Thoracic aorta (tissue), 2 donors: ENCODE measurements around the gene C1QC. TPM values are rescaled to one million over a fixed set of nuclear protein-coding genes. Genes with fewer than 3 reads are reported as not detected.

Experiments
- ATAC-seq: fragments of 150-250 bp; one replicate; pipeline ENCODE4 v1.8.0; 2017; ENCODE audit warnings: low read depth; ENCODE audit not compliant: insufficient number of reproducible peaks, low FRiP score
- DNase-seq: peaks from one replicate; pipeline ENCODE4 v3.0.0-alpha.2; 2020; ENCODE audit warnings: low spot score
- H3K27ac ChIP-seq, 2 donors: fragments of 200-600 bp; sonication (generic); 1 replicate in 1 of 2; 2 replicates in 1 of 2; pipeline ENCODE4 v1.5.1; 2016; ENCODE audit warnings: mild to moderate bottlenecking in 2 of 2, moderate library complexity in 2 of 2
- H3K27me3 ChIP-seq: fragments of 200-600 bp; sonication (generic); replicated peaks from 2 replicates; pipeline ENCODE4 v1.6.0; 2016; ENCODE audit warnings: mild to moderate bottlenecking; ENCODE audit not compliant: insufficient read depth
- H3K36me3 ChIP-seq: fragments of 200-600 bp; sonication (generic); one replicate; pipeline ENCODE4 v1.5.1; 2016
- H3K4me1 ChIP-seq, 2 donors: fragments of 200-600 bp; sonication (generic); 1 replicate in 1 of 2; 2 replicates in 1 of 2; pipeline versions ENCODE4 v1.5.1 to v1.6.0; 2016; ENCODE audit warnings: low read depth in 2 of 2, mild to moderate bottlenecking in 1 of 2; ENCODE audit not compliant: control insufficient read depth in 1 of 2
- H3K4me3 ChIP-seq: fragments of 200-600 bp; sonication (generic); 2 replicates; pipeline ENCODE4 v1.5.1; 2016; ENCODE audit warnings: mild to moderate bottlenecking
- H3K9me3 ChIP-seq: fragments of 200-600 bp; sonication (generic); 2 replicates; pipeline ENCODE4 v1.5.1; 2016
- total RNA-seq, 2 donors: library from RNA; depleted of rRNA; stranded (reverse); fragments of >200 nt; gene quantifications; one replicate each; pipeline versions ENCODE4 v1.1.0 to v1.2.3, GENCODE V29; 2016
- TF ChIP-seq, protein P1 (sequence below): fragments of 200-600 bp; sonication (generic); IDR thresholded peaks from one replicate; pipeline ENCODE4 v1.5.1; 2019; ENCODE audit warnings: antibody characterized with exemption

C1QC gene
- total RNA-seq, 2 donors from 2014 or later, result 241 to 542 TPM

DNA sequence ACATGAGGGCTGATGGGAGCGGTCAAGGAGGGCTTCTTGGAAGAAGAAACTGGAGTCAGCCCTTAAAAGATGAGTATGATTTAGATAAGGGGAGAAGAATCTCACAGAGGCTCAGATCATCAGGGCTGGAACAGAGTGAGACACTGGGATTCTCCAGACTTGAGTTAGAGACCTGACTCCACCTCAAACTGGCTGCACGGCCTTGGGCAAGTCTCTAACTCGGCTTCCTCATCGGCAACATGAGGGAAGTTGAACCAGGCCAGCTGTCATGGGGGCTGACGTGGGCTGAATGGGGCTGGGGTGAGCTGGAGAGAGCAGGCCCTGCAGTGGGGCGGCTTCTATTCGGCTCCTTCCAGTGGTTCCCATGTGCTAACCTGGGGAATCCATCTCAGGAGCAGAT is 2.5 kb downstream of the C1QC start:
- H3K36me3 ChIP-seq, result no peaks in the 10 kb centered on the region
- DNase-seq (no peak), ATAC-seq (no peak)
- H3K9me3 ChIP-seq, result no peaks in the 10 kb centered on the region
- H3K27ac ChIP-seq, result no peak overlapping the region
- peak overlapping the region; percentile 61 for H3K4me3 ChIP-seq
- TF ChIP-seq, protein P1, sequence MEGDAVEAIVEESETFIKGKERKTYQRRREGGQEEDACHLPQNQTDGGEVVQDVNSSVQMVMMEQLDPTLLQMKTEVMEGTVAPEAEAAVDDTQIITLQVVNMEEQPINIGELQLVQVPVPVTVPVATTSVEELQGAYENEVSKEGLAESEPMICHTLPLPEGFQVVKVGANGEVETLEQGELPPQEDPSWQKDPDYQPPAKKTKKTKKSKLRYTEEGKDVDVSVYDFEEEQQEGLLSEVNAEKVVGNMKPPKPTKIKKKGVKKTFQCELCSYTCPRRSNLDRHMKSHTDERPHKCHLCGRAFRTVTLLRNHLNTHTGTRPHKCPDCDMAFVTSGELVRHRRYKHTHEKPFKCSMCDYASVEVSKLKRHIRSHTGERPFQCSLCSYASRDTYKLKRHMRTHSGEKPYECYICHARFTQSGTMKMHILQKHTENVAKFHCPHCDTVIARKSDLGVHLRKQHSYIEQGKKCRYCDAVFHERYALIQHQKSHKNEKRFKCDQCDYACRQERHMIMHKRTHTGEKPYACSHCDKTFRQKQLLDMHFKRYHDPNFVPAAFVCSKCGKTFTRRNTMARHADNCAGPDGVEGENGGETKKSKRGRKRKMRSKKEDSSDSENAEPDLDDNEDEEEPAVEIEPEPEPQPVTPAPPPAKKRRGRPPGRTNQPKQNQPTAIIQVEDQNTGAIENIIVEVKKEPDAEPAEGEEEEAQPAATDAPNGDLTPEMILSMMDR, result no peak
- peaks cover 0 to 2% of the 10 kb centered on the region in 2 donors for H3K4me1 ChIP-seq
- H3K27me3 ChIP-seq, result no peaks in the 10 kb centered on the region

DNA sequence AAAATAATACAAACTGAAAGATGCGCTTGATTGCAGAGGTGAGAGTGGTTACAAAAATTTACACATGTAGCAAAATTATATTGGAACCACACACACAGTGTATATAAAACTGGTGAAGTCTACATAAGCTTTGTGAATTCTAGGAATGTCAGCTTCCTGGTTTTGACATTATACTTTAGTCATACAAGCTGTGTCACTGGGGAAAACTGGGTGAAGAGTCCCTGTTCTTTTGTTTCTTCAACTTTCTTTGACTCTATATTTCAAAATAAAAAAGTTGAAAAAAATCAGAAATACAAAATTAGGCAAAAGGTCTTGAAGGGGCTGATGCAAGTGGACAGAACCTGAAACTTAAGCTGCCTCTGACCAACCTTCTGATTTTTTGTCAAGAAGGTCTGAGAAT is 3.0 kb downstream of the C1QC start:
- H3K4me3 ChIP-seq, result peak overlapping the region; percentile 61

GRCh38 chr1:22650089-22650693 is 6.8 kb downstream of the C1QC start:
- DNase-seq, result no peak
- H3K36me3 ChIP-seq, result no peaks in the 10 kb centered on the region
- H3K4me1 ChIP-seq, result no peaks in the 10 kb centered on the region
- no peaks in the 10 kb centered on the region for H3K27me3 ChIP-seq
- H3K9me3 ChIP-seq, result no peaks in the 10 kb centered on the region
- TF ChIP-seq, protein P1, result no peak
- H3K4me3 ChIP-seq, result no peak overlapping the region
- no peak overlapping the region for H3K27ac ChIP-seq
- ATAC-seq, result no peak

More for the DNA sequence above, 3.0 kb downstream of the C1QC start:
- no peak overlapping the region for H3K27ac ChIP-seq
- no peak for ATAC-seq
- peaks cover 0 to 2% of the 10 kb centered on the region in 2 donors for H3K4me1 ChIP-seq
- no peaks in the 10 kb centered on the region for H3K9me3 ChIP-seq
- TF ChIP-seq, protein P1, result no peak
- no peaks in the 10 kb centered on the region for H3K36me3 ChIP-seq
- no peaks in the 10 kb centered on the region for H3K27me3 ChIP-seq
- no peak for DNase-seq

DNA sequence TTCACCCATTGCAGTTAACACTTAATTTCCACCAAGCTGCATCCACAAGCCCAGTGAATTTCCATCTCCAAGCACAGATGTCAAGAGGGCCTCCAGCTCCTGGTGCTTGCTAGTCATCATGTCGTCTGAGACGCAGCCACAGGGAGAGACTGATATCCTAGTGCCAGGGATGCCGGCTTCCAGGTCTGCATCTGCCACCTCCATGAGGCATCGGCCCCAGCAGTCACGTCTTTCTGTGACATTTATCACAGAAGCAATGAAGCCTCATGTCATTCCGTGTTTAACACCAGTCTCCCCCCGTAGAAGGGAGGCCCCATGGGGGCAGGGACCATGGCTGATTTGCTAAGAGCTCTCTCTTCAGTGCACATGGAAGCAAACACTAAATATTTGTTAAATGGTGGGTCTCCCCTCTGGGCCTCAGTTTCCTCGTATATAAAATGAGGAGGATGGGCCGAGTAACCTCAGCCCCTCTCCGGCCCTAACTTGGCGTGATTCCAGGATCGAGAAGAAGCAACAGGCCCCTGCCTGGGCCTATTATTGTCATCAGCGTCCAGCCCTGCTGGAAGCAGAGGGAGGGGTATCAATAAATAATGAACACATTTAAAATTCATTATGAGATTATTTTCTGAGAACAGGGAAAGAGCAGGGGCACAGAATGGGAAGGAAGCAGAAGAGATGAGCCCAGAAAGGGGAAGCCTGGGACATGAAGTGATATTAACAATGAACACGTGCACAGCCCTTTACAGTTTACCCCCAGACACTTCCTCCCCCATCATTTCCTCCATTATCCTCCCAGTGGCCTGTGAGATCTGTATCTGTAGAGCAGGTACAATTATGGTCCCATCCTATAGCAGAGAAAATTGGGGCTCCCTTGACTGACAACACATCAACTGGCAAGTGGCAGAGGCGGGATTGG is 8.8 kb downstream of the C1QC start:
- DNase-seq (no peak), ATAC-seq (no peak)
- Histone ChIP-seq H3K4me3 (no peak overlapping the region), H3K4me1 (no peaks in the 10 kb centered on the region), H3K36me3 (no peaks in the 10 kb centered on the region), H3K27ac (no peak overlapping the region), H3K9me3 (no peaks in the 10 kb centered on the region), H3K27me3 (no peaks in the 10 kb centered on the region)
- TF ChIP-seq, protein P1, result no peak

DNA sequence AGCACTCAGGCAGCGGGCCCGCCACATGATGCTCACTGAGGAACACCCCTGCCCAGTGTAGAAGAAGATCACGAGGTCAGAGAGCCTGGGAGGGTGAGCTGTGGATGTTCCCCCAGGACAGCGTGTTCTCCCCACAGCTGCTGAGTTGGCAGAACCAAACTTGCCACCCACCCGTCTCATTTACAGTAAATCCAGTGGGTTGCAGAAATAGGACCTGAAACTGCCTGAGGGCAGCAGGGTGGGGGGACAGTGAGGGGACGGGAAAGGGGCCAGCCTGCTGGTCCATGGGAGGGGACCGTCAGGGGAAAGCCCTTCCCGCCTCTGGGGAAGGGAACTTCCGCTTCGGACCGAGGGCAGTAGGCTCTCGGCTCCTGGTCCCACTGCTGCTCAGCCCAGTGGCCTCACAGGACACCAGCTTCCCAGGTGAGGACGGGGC is 9.5 kb downstream of the C1QC start, which contains the start of gene C1QB:
Gene C1QB (plus strand): TSS at position 356 of the 436 bp plus-strand sequence. CDS start 6,227 bp downstream, outside the sequence.
- ATAC-seq (no peak), DNase-seq (no peak)
- Histone ChIP-seq H3K27me3 (no peaks in the 10 kb centered on the region), H3K4me1 (no peaks in the 10 kb centered on the region), H3K4me3 (peak within 1 kb of the TSS; percentile 59), H3K36me3 (no peaks in the 10 kb centered on the region), H3K27ac (no peak within 1 kb of the TSS), H3K9me3 (no peaks in the 10 kb centered on the region)
- TF ChIP-seq, protein P1, result no peak
